Right renal pelvis (tissue), 4 donors: Measurements from ENCODE around the gene PRR30. TPM values are rescaled to one million over a fixed set of nuclear protein-coding genes. Genes with fewer than 3 reads are reported as not detected.

ENCODE experiments used
- DNase-seq, 4 donors: peaks; one replicate each; pipeline ENCODE4 v3.0.0-alpha.2; 2013; ENCODE audit warnings: low read depth in 4 of 4, low spot score in 3 of 4, missing footprints in 1 of 4
- polyA plus RNA-seq, 4 donors: library from polyadenylated mRNA; unstranded; fragments of 120-200 nt; gene quantifications; one replicate each; pipeline ENCODE4 v1.2.1, GENCODE V29; 2013; ENCODE audit not compliant: insufficient read length in 4 of 4

PRR30 gene
- polyA plus RNA-seq, 4 donors, result 0.04 TPM; not detected in 3

GRCh38 chr2:27100036-27100435, 39.2 kb downstream of the PRR30 start:
- DNase-seq, result no peak

GRCh38 chr2:27099334-27099955, 39.8 kb downstream of the PRR30 start:
- DNase-seq, result no peak

GRCh38 chr2:27097341-27097740, 41.9 kb downstream of the PRR30 start:
- no peak for DNase-seq

GRCh38 chr2:27096748-27097297, 42.4 kb downstream of the PRR30 start:
- DNase-seq, result no peak

- no peak for DNase-seq
These were observed 43.2 kb downstream of the PRR30 start for GRCh38 chr2:27095745-27096651.

- DNase-seq, result no peak
These were observed 43.8 kb downstream of the PRR30 start for GRCh38 chr2:27095427-27095744.

GRCh38 chr2:27094353-27094984, 44.7 kb downstream of the PRR30 start:
- no peak for DNase-seq

- DNase-seq, result no peak
These were observed 45.5 kb downstream of the PRR30 start for GRCh38 chr2:27093430-27094352.

GRCh38 chr2:27092696-27093429, 46.3 kb downstream of the PRR30 start:
- DNase-seq, result no peak

GRCh38 chr2:27091746-27092695, 47.2 kb downstream of the PRR30 start:
- DNase-seq, result no peak

- no peak for DNase-seq
These were observed 49.9 kb downstream of the PRR30 start for GRCh38 chr2:27089111-27089954.

- DNase-seq, result no peak
These were observed 50.6 kb downstream of the PRR30 start for GRCh38 chr2:27088634-27089033.

GRCh38 chr2:27087823-27088410, 51.3 kb downstream of the PRR30 start:
- no peak for DNase-seq
